HepG2 (cell line): Measurements from ENCODE around the gene ACSS1. TPM values are rescaled to one million over a fixed set of nuclear protein-coding genes. Genes with fewer than 3 reads are reported as not detected.

Experiments used
- ATAD3A ChIP-seq: sonication (generic); formaldehyde crosslinking; IDR thresholded peaks from 2 replicates; pipeline ENCODE4 v1.4.0; 2020; ENCODE audit warnings: missing genetic modification reagents
- CSRNP1 ChIP-seq: sonication (generic); formaldehyde crosslinking; IDR thresholded peaks from 2 replicates; pipeline ENCODE4 v1.8.1; 2023; ENCODE audit warnings: mild to moderate bottlenecking, missing genetic modification reagents
- GPN1 ChIP-seq: sonication (generic); formaldehyde crosslinking; IDR thresholded peaks from 2 replicates; pipeline ENCODE4 v1.5.1; 2020; ENCODE audit warnings: missing genetic modification reagents, borderline replicate concordance
- HDAC1 ChIP-seq: sonication (generic); formaldehyde crosslinking; IDR thresholded peaks from 2 replicates; pipeline ENCODE4 v1.5.1; 2020; ENCODE audit warnings: mild to moderate bottlenecking, missing genetic modification reagents
- MAFK ChIP-seq, 2 experiments: IDR thresholded peaks in 1 of 2; conservative IDR thresholded peaks in 1 of 2; 2 replicates each; pipeline ENCODE4 v1.6.1; 2011; ENCODE audit warnings: improper control_type of control experiment in 2 of 2, low read length in 2 of 2
- MIER3 ChIP-seq: IDR thresholded peaks from 2 replicates; pipeline ENCODE4 v1.6.1; 2016; ENCODE audit warnings: missing compliant biosample characterization, borderline replicate concordance
- POGK ChIP-seq: sonication (generic); formaldehyde crosslinking; conservative IDR thresholded peaks from 2 replicates; pipeline ENCODE4 v1.8.0; 2022; ENCODE audit warnings: mild to moderate bottlenecking, moderate library complexity, missing genetic modification reagents
- SALL2 ChIP-seq: sonication (generic); formaldehyde crosslinking; IDR thresholded peaks from 2 replicates; pipeline ENCODE4 v1.8.1; 2023; ENCODE audit warnings: mild to moderate bottlenecking, missing genetic modification reagents, inconsistent platforms
- SP2 ChIP-seq: sonication (generic); formaldehyde crosslinking; IDR thresholded peaks from 2 replicates; pipeline ENCODE4 v1.5.1; 2020; ENCODE audit warnings: mild to moderate bottlenecking, missing genetic modification reagents
- TFDP2 ChIP-seq: sonication (generic); formaldehyde crosslinking; IDR thresholded peaks from 2 replicates; pipeline ENCODE4 v1.4.0; 2020; ENCODE audit warnings: missing genetic modification reagents
- ZNF20 ChIP-seq: sonication (generic); formaldehyde crosslinking; IDR thresholded peaks from 2 replicates; pipeline ENCODE4 v1.4.0; 2020; ENCODE audit warnings: mild to moderate bottlenecking, moderate library complexity, missing genetic modification reagents
- ZNF503 ChIP-seq: sonication (generic); formaldehyde crosslinking; IDR thresholded peaks from 2 replicates; pipeline ENCODE4 v1.4.0; 2020; ENCODE audit warnings: missing genetic modification reagents
- ZNF749 ChIP-seq: sonication (generic); formaldehyde crosslinking; IDR thresholded peaks from 2 replicates; pipeline ENCODE4 v1.8.0; 2022; ENCODE audit warnings: mild to moderate bottlenecking, missing genetic modification reagents, moderate library complexity, borderline replicate concordance
- ZNF776 ChIP-seq: sonication (generic); formaldehyde crosslinking; IDR thresholded peaks from 2 replicates; pipeline ENCODE4 v1.4.0; 2020; ENCODE audit warnings: mild to moderate bottlenecking, missing genetic modification reagents
- ZNF780A ChIP-seq: sonication (generic); formaldehyde crosslinking; IDR thresholded peaks from 2 replicates; pipeline ENCODE4 v1.8.0; 2022; ENCODE audit warnings: mild to moderate bottlenecking, missing genetic modification reagents, moderate library complexity
- polyA plus RNA-seq, 8 experiments: library from polyadenylated mRNA; depleted of rRNA in 3 of 8; stranded (reverse) in 7 of 8; unstranded in 1 of 8; fragments of >200 nt; fragmentation: Illumina TruSeq in 4 of 8; extraction: Trizol in 4 of 8; gene quantifications; 2 replicates each; pipeline versions ENCODE4 v1.2.1 to v1.2.3, GENCODE V29; 2011 to 2016; ENCODE audit warnings: low read depth in 4 of 8, missing spikeins in 1 of 8, mixed read lengths in 1 of 8; ENCODE audit not compliant: insufficient read depth in 1 of 8
- total RNA-seq, 5 experiments: library from RNA; depleted of rRNA; stranded (reverse); fragments of >200 nt; fragmentation: Illumina TruSeq; extraction: Trizol; gene quantifications; 2 replicates each; pipeline ENCODE4 v1.2.3, GENCODE V29; 2016; ENCODE audit warnings: low read depth in 1 of 5
- TF ChIP-seq, protein P1 (sequence below): sonication (generic); formaldehyde crosslinking; IDR thresholded peaks from 2 replicates; pipeline ENCODE4 v1.4.0; 2020; ENCODE audit warnings: mild to moderate bottlenecking, missing genetic modification reagents
- TF ChIP-seq, protein P2 (sequence below): sonication (generic); IDR thresholded peaks from 2 replicates; pipeline ENCODE4 v1.6.1; 2016; ENCODE audit warnings: low read depth, borderline replicate concordance

The ACSS1 gene
- total and polyA plus RNA-seq, 2 of the 13 experiments (the other 11 are each of a cell fraction or from before 2014, with no cell fraction given) = 15.2 to 41.6 TPM

GRCh38 chr20:25054995-25055629, 2.8 kb downstream of the ACSS1 start (continued):
- TF ChIP-seq, protein P1, sequence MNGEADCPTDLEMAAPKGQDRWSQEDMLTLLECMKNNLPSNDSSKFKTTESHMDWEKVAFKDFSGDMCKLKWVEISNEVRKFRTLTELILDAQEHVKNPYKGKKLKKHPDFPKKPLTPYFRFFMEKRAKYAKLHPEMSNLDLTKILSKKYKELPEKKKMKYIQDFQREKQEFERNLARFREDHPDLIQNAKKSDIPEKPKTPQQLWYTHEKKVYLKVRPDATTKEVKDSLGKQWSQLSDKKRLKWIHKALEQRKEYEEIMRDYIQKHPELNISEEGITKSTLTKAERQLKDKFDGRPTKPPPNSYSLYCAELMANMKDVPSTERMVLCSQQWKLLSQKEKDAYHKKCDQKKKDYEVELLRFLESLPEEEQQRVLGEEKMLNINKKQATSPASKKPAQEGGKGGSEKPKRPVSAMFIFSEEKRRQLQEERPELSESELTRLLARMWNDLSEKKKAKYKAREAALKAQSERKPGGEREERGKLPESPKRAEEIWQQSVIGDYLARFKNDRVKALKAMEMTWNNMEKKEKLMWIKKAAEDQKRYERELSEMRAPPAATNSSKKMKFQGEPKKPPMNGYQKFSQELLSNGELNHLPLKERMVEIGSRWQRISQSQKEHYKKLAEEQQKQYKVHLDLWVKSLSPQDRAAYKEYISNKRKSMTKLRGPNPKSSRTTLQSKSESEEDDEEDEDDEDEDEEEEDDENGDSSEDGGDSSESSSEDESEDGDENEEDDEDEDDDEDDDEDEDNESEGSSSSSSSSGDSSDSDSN = peak; percentile 52
- TF ChIP-seq GPN1 (CRISPR knock-in tag) (no peak), ZNF503 (0 out of 2 replicates have a peak, but pooled peaks have one; percentile 44), ZNF20 (CRISPR knock-in tag) (no peak), ZNF749 (no peak), MIER3 (peak; percentile 48; the same call in 1 of the 2 replicates), ZNF776 (CRISPR knock-in tag) (0 out of 2 replicates have a peak, but pooled peaks have one; percentile 36), HDAC1 (CRISPR knock-in tag) (peak; percentile 46; the same call in 1 of the 2 replicates), ATAD3A (no peak), MAFK (conservative IDR thresholded peaks at IDR 0.05 in 1 of 2, IDR thresholded peaks at IDR 0.05 in 1 of 2; ENCODE audit: low read length in 2 of 2) (peak in 1 of 2 experiments; percentile 26; a peak in 1 of 4 replicates), TFDP2 (CRISPR knock-in tag) (no peak), SALL2 (CRISPR knock-in tag) (no peak), ZNF780A (no peak), CSRNP1 (CRISPR knock-in tag) (0 out of 2 replicates have a peak, but pooled peaks have one; percentile 3), SP2 (CRISPR knock-in tag) (no peak), POGK (CRISPR knock-in tag) (0 out of 2 replicates have a peak, but pooled peaks have one; percentile 27)
- TF ChIP-seq, protein P2, sequence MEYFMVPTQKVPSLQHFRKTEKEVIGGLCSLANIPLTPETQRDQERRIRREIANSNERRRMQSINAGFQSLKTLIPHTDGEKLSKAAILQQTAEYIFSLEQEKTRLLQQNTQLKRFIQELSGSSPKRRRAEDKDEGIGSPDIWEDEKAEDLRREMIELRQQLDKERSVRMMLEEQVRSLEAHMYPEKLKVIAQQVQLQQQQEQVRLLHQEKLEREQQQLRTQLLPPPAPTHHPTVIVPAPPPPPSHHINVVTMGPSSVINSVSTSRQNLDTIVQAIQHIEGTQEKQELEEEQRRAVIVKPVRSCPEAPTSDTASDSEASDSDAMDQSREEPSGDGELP = no peak
